ENCODE measurements around the gene NAP1L4.

GRCh38 chr11:2927121-2927800 lies 64.9 kb downstream of the NAP1L4 start:
- TF ChIP-seq, protein P1, sequence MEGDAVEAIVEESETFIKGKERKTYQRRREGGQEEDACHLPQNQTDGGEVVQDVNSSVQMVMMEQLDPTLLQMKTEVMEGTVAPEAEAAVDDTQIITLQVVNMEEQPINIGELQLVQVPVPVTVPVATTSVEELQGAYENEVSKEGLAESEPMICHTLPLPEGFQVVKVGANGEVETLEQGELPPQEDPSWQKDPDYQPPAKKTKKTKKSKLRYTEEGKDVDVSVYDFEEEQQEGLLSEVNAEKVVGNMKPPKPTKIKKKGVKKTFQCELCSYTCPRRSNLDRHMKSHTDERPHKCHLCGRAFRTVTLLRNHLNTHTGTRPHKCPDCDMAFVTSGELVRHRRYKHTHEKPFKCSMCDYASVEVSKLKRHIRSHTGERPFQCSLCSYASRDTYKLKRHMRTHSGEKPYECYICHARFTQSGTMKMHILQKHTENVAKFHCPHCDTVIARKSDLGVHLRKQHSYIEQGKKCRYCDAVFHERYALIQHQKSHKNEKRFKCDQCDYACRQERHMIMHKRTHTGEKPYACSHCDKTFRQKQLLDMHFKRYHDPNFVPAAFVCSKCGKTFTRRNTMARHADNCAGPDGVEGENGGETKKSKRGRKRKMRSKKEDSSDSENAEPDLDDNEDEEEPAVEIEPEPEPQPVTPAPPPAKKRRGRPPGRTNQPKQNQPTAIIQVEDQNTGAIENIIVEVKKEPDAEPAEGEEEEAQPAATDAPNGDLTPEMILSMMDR (conservative IDR thresholded peaks at IDR 0.05; ENCODE audit: low read depth, low read length), result no peak
- TF ChIP-seq EZH2 (IDR thresholded peaks at IDR 0.05; ENCODE audit: borderline replicate concordance, low read depth, low read length, poor library complexity, severe bottlenecking), result no peak
